Loucy (cell line): ENCODE measurements around the gene SORCS1.

Source experiments
- CTCF ChIP-seq: fragments of 200-600 bp; sonication (generic); conservative IDR thresholded peaks from 2 replicates; pipeline ENCODE4 v1.5.1; 2014; ENCODE audit warnings: mild to moderate bottlenecking, antibody characterized with exemption, low read length
- EZH2phosphoT487 ChIP-seq: fragments of 200-600 bp; IDR thresholded peaks from 2 replicates; pipeline ENCODE4 v1.6.1; 2018; ENCODE audit warnings: antibody characterized with exemption, mild to moderate bottlenecking, moderate library complexity, borderline replicate concordance

DNA sequence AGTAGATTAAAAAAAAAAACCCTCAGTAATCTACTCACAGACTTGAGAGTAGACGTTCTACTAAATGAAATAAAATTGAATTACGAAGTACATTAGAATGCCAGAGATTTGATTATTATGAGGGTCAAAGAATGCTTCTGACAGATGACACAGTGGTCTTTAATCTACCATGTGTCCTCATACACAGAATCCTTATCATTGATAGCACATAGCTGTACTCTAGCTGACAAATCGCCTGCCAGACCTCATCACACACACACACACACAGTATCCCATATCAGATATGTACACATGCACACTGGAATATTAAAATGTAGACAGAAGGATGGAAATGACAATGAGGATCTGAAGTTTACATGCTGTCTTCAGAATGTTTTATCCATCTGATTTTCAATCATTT, 104.6 kb downstream of the SORCS1 start:
- TF ChIP-seq CTCF = no peak
- TF ChIP-seq EZH2phosphoT487 = no peak
